Activated CD8-positive, alpha-beta T cell treated with anti-CD3 and anti-CD28 coated beads for 36 hours (primary cell): ENCODE data around the gene LRP10. TPM values are rescaled to one million over a fixed set of nuclear protein-coding genes. Genes with fewer than 3 reads are reported as not detected.

Experiments used
- ATAC-seq: fragments of 200-7000 bp; cut with Tn5 transposase; one replicate; pipeline ENCODE4 v1.10.0; 2021; ENCODE audit warnings: mild to moderate bottlenecking, moderate library complexity
- CTCF ChIA-PET: fragments of 350-600 bp; sonication (Branson Sonifier 250); formaldehyde crosslinking; loops from one replicate; lab custom pipeline; 2021; ENCODE audit warnings: antibody characterized with exemption; lab: Charles Lee
- POLR2A ChIA-PET: fragments of 350-600 bp; sonication (Branson Sonifier 250); formaldehyde crosslinking; loops from one replicate; lab custom pipeline; 2021; ENCODE audit warnings: antibody characterized with exemption; lab: Charles Lee
- DNase-seq: peaks from one replicate; pipeline ENCODE4 v3.0.0-alpha.2; 2020
- H3K27ac Mint-ChIP-seq: one replicate; pipeline ENCODE4 v1.8.0; 2021; ENCODE audit warnings: mild to moderate bottlenecking, mixed read lengths
- H3K27me3 Mint-ChIP-seq: one replicate; pipeline ENCODE4 v1.8.0; 2021; ENCODE audit warnings: mixed read lengths
- H3K36me3 Mint-ChIP-seq: one replicate; pipeline ENCODE4 v1.8.0; 2021; ENCODE audit warnings: low read depth, mixed read lengths
- H3K4me1 Mint-ChIP-seq: one replicate; pipeline ENCODE4 v1.8.0; 2021; ENCODE audit warnings: low read depth, mixed read lengths
- H3K4me3 Mint-ChIP-seq: one replicate; pipeline ENCODE4 v1.8.0; 2021; ENCODE audit warnings: mild to moderate bottlenecking, moderate library complexity, mixed read lengths
- H3K9me3 Mint-ChIP-seq: one replicate; pipeline ENCODE4 v1.8.0; 2021; ENCODE audit warnings: mixed read lengths
- intact Hi-C: fragments of 100-400 bp; cut with micrococcal nuclease; formaldehyde crosslinking; loops from one replicate; pipeline ENCODE4 v1.10.0; 2022
- total RNA-seq, 2 experiments: library from RNA; stranded (reverse); gene quantifications; one replicate each; pipeline ENCODE4 v1.2.3, GENCODE V29; 2021
- TF ChIP-seq, protein P1 (sequence below): fragments of 200-600 bp; IDR thresholded peaks from one replicate; pipeline ENCODE4 v1.8.0; 2022; ENCODE audit warnings: antibody characterized with exemption, mild to moderate bottlenecking

LRP10 gene, protein sequence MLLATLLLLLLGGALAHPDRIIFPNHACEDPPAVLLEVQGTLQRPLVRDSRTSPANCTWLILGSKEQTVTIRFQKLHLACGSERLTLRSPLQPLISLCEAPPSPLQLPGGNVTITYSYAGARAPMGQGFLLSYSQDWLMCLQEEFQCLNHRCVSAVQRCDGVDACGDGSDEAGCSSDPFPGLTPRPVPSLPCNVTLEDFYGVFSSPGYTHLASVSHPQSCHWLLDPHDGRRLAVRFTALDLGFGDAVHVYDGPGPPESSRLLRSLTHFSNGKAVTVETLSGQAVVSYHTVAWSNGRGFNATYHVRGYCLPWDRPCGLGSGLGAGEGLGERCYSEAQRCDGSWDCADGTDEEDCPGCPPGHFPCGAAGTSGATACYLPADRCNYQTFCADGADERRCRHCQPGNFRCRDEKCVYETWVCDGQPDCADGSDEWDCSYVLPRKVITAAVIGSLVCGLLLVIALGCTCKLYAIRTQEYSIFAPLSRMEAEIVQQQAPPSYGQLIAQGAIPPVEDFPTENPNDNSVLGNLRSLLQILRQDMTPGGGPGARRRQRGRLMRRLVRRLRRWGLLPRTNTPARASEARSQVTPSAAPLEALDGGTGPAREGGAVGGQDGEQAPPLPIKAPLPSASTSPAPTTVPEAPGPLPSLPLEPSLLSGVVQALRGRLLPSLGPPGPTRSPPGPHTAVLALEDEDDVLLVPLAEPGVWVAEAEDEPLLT
- 10 to 100 TPM; 18.7 to 21.0 TPM for total RNA-seq

DNA sequence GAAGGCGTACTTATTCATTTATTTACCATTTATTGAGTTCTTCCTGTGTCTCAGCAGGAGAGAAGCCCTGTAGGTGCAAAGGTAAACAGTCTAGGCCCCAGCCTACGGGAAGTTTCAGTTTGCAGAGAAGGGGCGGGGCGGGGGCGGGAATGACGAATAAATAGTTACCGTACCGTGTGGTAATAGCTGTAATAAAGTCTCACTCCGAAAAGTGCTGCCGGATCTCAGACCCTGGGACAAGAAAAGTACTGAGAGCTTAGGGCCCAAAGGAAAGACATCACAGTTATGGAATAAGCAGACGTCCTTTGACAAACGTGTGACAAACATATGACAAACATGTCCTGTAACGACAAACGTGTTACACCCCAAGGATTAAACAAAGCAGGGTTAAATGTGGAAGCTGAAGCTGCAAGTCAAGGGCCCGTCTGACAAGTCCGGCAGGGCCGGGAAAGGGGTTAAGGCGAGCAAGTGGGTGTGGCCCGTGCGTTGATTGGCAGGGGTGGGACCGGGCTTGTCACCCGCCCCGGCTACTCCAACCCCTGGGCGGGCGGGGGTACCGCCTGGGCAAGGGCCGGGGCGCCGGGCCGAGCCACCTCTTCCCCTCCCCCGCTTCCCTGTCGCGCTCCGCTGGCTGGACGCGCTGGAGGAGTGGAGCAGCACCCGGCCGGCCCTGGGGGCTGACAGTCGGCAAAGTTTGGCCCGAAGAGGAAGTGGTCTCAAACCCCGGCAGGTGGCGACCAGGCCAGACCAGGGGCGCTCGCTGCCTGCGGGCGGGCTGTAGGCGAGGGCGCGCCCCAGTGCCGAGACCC lies at the start of gene LRP10:
Gene LRP10 (plus strand): TSS at position 517 of the 809 bp plus-strand sequence. CDS start 564 bp downstream, outside the sequence.
- TF ChIP-seq, protein P1, sequence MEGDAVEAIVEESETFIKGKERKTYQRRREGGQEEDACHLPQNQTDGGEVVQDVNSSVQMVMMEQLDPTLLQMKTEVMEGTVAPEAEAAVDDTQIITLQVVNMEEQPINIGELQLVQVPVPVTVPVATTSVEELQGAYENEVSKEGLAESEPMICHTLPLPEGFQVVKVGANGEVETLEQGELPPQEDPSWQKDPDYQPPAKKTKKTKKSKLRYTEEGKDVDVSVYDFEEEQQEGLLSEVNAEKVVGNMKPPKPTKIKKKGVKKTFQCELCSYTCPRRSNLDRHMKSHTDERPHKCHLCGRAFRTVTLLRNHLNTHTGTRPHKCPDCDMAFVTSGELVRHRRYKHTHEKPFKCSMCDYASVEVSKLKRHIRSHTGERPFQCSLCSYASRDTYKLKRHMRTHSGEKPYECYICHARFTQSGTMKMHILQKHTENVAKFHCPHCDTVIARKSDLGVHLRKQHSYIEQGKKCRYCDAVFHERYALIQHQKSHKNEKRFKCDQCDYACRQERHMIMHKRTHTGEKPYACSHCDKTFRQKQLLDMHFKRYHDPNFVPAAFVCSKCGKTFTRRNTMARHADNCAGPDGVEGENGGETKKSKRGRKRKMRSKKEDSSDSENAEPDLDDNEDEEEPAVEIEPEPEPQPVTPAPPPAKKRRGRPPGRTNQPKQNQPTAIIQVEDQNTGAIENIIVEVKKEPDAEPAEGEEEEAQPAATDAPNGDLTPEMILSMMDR, result no peak
- H3K27me3 Mint-ChIP-seq, result no peaks in the 10 kb centered on the region
- POLR2A ChIA-PET, result interaction anchor here (0.6 to 4.2 kb wide), 16 partner anchors 12 to 340 kb away, joined by 3 to 16 read pairs (median 4); partner anchors contain the start of genes DAD1, HAUS4, PRMT5 and RBM23

DNA sequence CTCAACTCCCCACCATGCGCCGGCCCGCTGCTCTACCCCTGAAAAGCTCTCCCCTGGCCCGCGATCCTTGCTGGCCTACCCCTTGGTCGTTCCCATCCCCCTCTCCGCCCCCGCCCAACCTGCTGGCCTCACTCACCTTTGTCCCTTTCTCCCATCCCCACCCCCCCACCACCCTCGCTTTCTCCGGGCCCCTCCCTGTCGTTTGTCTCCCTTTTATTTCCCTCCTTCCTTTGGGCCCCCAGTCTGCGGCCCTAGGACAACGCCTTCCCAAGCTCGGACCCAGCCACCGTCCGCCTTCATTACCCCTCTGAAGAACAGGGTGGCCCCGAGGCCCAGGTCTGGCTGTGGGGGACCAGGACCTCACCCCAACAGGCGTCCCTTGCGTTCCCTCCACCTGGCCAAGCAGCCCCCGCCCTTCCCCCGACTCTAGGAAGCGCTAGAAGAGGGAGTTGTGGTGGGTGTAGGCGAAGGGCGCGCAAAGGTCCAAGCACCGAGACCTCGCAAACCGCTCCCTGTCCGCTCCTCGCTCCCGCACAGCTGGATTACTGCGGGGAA lies 49.4 kb upstream of the LRP10 start:
- H3K9me3 Mint-ChIP-seq, result no peaks in the 10 kb centered on the region
- peaks cover 13% of the 10 kb centered on the region for H3K27me3 Mint-ChIP-seq
- H3K36me3 Mint-ChIP-seq, result no peaks in the 10 kb centered on the region
- intact Hi-C loops, result loop anchor here (10.0 kb wide), 1 partner anchor 247 kb away; no protein-coding TSS in a partner anchor
- peak overlapping the region; percentile 59 for H3K4me3 Mint-ChIP-seq
- peaks cover 27% of the 10 kb centered on the region for H3K4me1 Mint-ChIP-seq
- CTCF ChIA-PET, result interaction anchor here (0.7 to 22.4 kb wide), 31 partner anchors 8 to 908 kb away, joined by 3 to 469 read pairs (median 5); partner anchors contain the start of genes LRP10, MMP14, OXA1L and REM2
- ATAC-seq, result no peak
- no peak overlapping the region for H3K27ac Mint-ChIP-seq
- TF ChIP-seq, protein P1, result no peak
- POLR2A ChIA-PET, result interaction anchor here (0.6 to 1.9 kb wide), 7 partner anchors 8 to 261 kb away, joined by 3 to 7 read pairs (median 4); partner anchors contain the start of genes DAD1 and OXA1L
- DNase-seq, result no peak

More for the DNA sequence above, at the start of gene LRP10:
- intact Hi-C loops, result loop anchor here (5.0 kb wide), 1 partner anchor 46 kb away; the partner anchor contains the start of gene RBM23
- Mint-ChIP-seq H3K9me3 (no peaks in the 10 kb centered on the region), H3K27ac (peak within 1 kb of the TSS; percentile 100), H3K4me1 (peaks cover 25% of the 10 kb centered on the region), H3K4me3 (peak within 1 kb of the TSS; percentile 93), H3K36me3 (peaks cover 11% of the 10 kb centered on the region)
- CTCF ChIA-PET, result interaction anchor here (0.6 to 6.2 kb wide), 33 partner anchors 10 to 1231 kb away, joined by 3 to 187 read pairs (median 5); partner anchors contain the start of genes HAUS4, OXA1L, PRMT5 and RBM23
- peak; percentile 90 for DNase-seq
- peak; percentile 83 for ATAC-seq

DNA sequence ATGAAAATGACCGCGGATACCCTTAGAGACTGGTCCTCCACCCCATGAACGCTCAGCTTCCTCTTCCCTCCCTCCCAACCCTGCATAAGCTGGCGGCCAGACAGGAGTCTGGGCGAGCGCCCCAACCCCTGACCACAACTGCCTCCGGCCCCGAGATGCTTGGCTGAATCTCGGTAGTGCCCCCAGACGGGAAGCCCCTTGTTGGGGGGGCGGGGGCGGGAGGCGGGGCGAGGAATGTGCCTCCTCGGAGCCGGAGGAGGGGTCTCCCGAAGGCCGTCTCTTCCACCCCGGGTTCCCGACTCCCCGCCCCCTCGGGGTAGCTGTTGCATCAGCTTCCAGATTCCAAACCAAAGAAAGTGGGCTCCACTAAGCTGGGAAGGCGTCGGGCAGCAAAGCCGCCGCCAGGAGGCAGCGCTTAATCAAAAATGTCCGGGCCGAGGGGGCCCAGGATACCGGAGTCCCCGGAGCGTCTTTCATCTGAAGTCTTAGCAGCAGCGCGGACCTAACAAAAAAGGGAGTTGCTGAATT lies 48.9 kb upstream of the LRP10 start:
- DNase-seq (peak; percentile 78), ATAC-seq (peak; percentile 83)
- Mint-ChIP-seq H3K27me3 (peaks cover 13% of the 10 kb centered on the region), H3K4me1 (peaks cover 27% of the 10 kb centered on the region), H3K9me3 (no peaks in the 10 kb centered on the region), H3K36me3 (no peaks in the 10 kb centered on the region), H3K27ac (no peak overlapping the region), H3K4me3 (peak overlapping the region; percentile 59)
- ChIA-PET POLR2A (interaction anchor here (0.6 to 2.6 kb wide), 5 partner anchors 13 to 234 kb away, joined by 3 to 7 read pairs (median 4); partner anchors contain the start of genes DAD1, MMP14 and OXA1L), CTCF (interaction anchor here (0.7 to 22.4 kb wide), 35 partner anchors 8 to 909 kb away, joined by 3 to 469 read pairs (median 5); partner anchors contain the start of genes LRP10, MMP14, OXA1L and REM2)
- intact Hi-C loops, result loop anchor here (1.0 to 10.0 kb wide), 2 partner anchors 31 to 248 kb away; no protein-coding TSS in a partner anchor
- TF ChIP-seq, protein P1, result peak; percentile 95
